Type B pancreatic cell (in vitro differentiated cells): ENCODE measurements around the gene STX17. TPM values are rescaled to one million over a fixed set of nuclear protein-coding genes. Genes with fewer than 3 reads are reported as not detected.

Source experiments
- DNase-seq: peaks from one replicate; pipeline ENCODE4 v3.0.0; 2021; ENCODE audit warnings: mixed read lengths; ENCODE audit not compliant: unreplicated experiment; ENCODE audit errors: extremely low spot score
- H3K27ac Mint-ChIP-seq: 2 replicates; pipeline ENCODE4 v1.8.0; 2021; ENCODE audit warnings: mild to moderate bottlenecking, mixed read lengths
- H3K27me3 Mint-ChIP-seq: 2 replicates; pipeline ENCODE4 v1.8.0; 2021; ENCODE audit warnings: mixed read lengths
- H3K36me3 Mint-ChIP-seq: 2 replicates; pipeline ENCODE4 v1.8.0; 2021; ENCODE audit warnings: mixed read lengths
- H3K4me1 Mint-ChIP-seq: one replicate; pipeline ENCODE4 v1.8.0; 2021; ENCODE audit warnings: mixed read lengths; ENCODE audit not compliant: unreplicated experiment
- H3K4me3 Mint-ChIP-seq: 2 replicates; pipeline ENCODE4 v1.8.0; 2021; ENCODE audit warnings: mild to moderate bottlenecking, mixed read lengths
- H3K9me3 Mint-ChIP-seq: 2 replicates; pipeline ENCODE4 v1.8.0; 2021; ENCODE audit warnings: mixed read lengths
- CTCF ChIP-seq: fragments of 200-600 bp; sonication (generic); conservative IDR thresholded peaks from 2 replicates; pipeline ENCODE4 v1.5.0; 2021; ENCODE audit warnings: antibody characterized with exemption, mild to moderate bottlenecking
- total RNA-seq: library from RNA; stranded (reverse); gene quantifications from 2 replicates; pipeline ENCODE4 v1.2.1, GENCODE V29; 2021; ENCODE audit warnings: low replicate concordance

STX17 gene
- total RNA-seq, 1 donor from 2014 or later: 44.5 TPM

- no peaks in the 10 kb centered on the region for H3K36me3 Mint-ChIP-seq
- peaks cover 11% of the 10 kb centered on the region for H3K27me3 Mint-ChIP-seq
- no peak overlapping the region for H3K27ac Mint-ChIP-seq
- H3K4me1 Mint-ChIP-seq: no peaks in the 10 kb centered on the region
- no peak overlapping the region for H3K4me3 Mint-ChIP-seq
- DNase-seq: no peak
- no peak for TF ChIP-seq CTCF
- no peaks in the 10 kb centered on the region for H3K9me3 Mint-ChIP-seq
Measured at GRCh38 chr9:99894826-99895225, 11.6 kb upstream of the STX17 start.

DNA sequence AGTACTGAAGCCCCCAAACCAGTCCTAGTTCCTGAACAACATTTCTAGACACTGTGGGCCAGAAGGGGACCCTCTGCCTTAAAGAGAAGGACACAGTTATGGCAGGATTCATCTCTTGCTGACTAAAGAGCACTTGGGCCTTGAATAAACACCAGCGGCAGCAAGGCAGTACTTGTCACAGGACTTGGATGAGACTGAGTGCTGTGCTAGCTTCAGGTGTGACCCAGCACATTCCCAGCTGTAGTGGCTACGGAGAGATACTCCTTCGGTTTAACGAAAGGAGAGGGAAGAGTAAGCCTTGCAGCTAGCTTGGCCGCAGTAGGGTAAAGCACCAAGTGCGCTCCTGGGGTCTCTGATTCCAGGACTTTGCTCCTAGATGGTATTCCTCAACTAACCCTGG lies 10.9 kb upstream of the STX17 start:
- TF ChIP-seq CTCF: no peak
- Mint-ChIP-seq H3K36me3 (no peaks in the 10 kb centered on the region), H3K4me3 (no peak overlapping the region), H3K4me1 (no peaks in the 10 kb centered on the region), H3K9me3 (no peaks in the 10 kb centered on the region), H3K27ac (no peak overlapping the region), H3K27me3 (peaks cover 11% of the 10 kb centered on the region)
- no peak for DNase-seq

- no peaks in the 10 kb centered on the region for H3K36me3 Mint-ChIP-seq
- no peak for DNase-seq
- no peak for TF ChIP-seq CTCF
- H3K4me3 Mint-ChIP-seq: no peak overlapping the region
- no peak overlapping the region for H3K27ac Mint-ChIP-seq
- peaks cover 11% of the 10 kb centered on the region for H3K27me3 Mint-ChIP-seq
- no peaks in the 10 kb centered on the region for H3K9me3 Mint-ChIP-seq
- H3K4me1 Mint-ChIP-seq: no peaks in the 10 kb centered on the region
Measured at GRCh38 chr9:99896119-99896518, 10.3 kb upstream of the STX17 start.

DNA sequence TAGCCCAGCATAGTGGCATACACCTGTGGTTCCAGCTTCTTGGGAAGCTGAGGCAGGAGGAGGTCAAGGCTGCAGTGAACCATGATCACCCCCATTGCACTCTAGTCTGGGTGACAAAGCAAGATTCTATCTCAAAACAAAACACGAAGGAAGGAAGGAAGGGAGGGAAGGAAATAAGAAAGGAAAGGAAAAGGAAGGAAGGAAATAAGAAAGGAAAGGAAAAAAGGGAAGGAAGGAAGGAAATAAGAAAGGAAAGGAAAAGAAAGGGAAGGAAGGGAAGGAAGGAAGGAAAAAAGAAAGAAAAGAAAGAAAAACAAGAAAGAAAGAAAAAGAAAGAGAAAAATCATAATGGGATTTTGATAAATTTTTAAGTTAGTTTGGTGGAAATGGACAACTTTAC lies 3.1 kb upstream of the STX17 start:
- H3K27me3 Mint-ChIP-seq: peaks cover 2% of the 10 kb centered on the region
- H3K4me3 Mint-ChIP-seq: no peak overlapping the region
- no peak for TF ChIP-seq CTCF
- H3K9me3 Mint-ChIP-seq: no peaks in the 10 kb centered on the region
- H3K27ac Mint-ChIP-seq: no peak overlapping the region
- no peaks in the 10 kb centered on the region for H3K36me3 Mint-ChIP-seq
- no peak for DNase-seq
- peaks cover 12% of the 10 kb centered on the region for H3K4me1 Mint-ChIP-seq

DNA sequence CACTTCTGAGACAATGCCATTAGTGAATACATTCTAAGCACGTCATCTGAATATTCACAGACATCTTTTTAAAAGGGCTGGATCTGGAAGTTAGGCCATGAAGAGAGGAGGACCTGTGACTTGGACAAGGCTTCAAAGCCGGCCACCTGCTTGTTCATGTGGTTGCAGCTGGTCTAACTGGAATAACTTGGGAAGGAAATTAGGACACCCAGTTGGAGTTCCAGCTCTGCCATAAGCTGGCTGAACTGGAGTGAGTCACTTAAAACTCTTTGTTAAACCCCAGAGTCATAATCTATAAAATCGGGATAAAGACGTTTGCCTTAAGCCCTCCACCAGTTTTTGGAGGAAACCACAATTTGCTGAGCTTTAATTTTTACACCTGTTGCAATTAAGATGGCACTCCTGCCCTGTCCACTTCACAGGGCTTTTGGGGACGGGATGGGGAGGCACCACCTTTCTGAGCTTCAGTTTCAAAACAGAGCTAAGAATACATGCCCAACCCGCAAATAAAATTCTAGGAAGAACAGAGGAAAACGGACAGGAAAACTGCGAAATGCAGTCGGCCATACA lies 536 bp upstream of the STX17 start:
- H3K4me3 Mint-ChIP-seq: peak overlapping the region; percentile 90
- TF ChIP-seq CTCF: no peak
- peaks cover 3% of the 10 kb centered on the region for H3K36me3 Mint-ChIP-seq
- no peaks in the 10 kb centered on the region for H3K27me3 Mint-ChIP-seq
- no peaks in the 10 kb centered on the region for H3K9me3 Mint-ChIP-seq
- no peak for DNase-seq
- H3K27ac Mint-ChIP-seq: peak overlapping the region; percentile 90
- peaks cover 14% of the 10 kb centered on the region for H3K4me1 Mint-ChIP-seq

DNA sequence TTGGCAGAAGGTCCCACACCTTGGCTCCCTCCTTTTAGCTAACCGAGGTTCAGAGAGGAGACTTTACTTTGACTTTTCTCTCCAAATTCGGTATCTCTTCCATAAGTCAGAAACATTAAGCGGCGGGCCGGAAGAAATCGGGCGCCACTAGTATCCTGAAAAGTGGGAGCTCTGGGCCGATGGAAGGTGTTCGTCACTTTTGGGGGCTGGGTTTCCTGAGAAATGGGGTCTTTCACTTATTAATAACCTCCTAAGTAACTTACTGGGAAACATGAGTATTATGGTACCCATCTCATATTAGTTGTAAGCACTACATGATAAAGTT lies 716 bp downstream of the STX17 start:
- H3K36me3 Mint-ChIP-seq: peaks cover 3% of the 10 kb centered on the region
- peak overlapping the region; percentile 97 for H3K4me3 Mint-ChIP-seq
- TF ChIP-seq CTCF: no peak
- H3K27ac Mint-ChIP-seq: peak overlapping the region; percentile 96
- DNase-seq: no peak
- H3K9me3 Mint-ChIP-seq: no peaks in the 10 kb centered on the region
- peaks cover 14% of the 10 kb centered on the region for H3K4me1 Mint-ChIP-seq
- H3K27me3 Mint-ChIP-seq: no peaks in the 10 kb centered on the region
